ENCODE results near the gene BEGAIN. TPM values are rescaled to one million over a fixed set of nuclear protein-coding genes. Genes with fewer than 3 reads are reported as not detected.
"Not testable (repeated sequence)": the region's sequence is repeated elsewhere in the genome, so short reads cannot be mapped to it uniquely, and the experiment has no call there.

Gene BEGAIN
- total RNA-seq, 4 donors from 2014 or later: 0.22 to 1.3 (median 0.50) TPM; not detected in 1

GRCh38 chr14:100524933-100525243 lies 62.3 kb downstream of the BEGAIN start:
- no peak for DNase-seq
- Histone ChIP-seq H3K4me1 (no peaks in the 10 kb centered on the region), H3K4me3 (replicated peaks in 1 of 3) (no peak overlapping the region), H3K27me3 (no peaks in the 10 kb centered on the region), H3K9me3 (no peaks in the 10 kb centered on the region), H3K36me3 (peaks cover 9 to 11% of the 10 kb centered on the region in 2 donors), H3K27ac (no peak overlapping the region)
- intact Hi-C loops (cut with DNase I): no loop called here
- TF ChIP-seq POLR2A (IDR thresholded peaks at IDR 0.05): no peak
- peak in 2 of 6 experiments; percentile 9 to 12 for TF ChIP-seq CTCF (IDR thresholded peaks at IDR 0.05)
- 55 to 66% methylated on average over 8 of the region's 8 CpGs for WGBS, 2 donors

- TF ChIP-seq CTCF (IDR thresholded peaks at IDR 0.05) (no peak), POLR2A (IDR thresholded peaks at IDR 0.05) (no peak)
- H3K36me3 ChIP-seq: peaks cover 7 to 11% of the 10 kb centered on the region in 2 donors
- no peak overlapping the region for H3K4me3 ChIP-seq (replicated peaks in 1 of 3)
- intact Hi-C loops (cut with DNase I): no loop called here
- H3K27ac ChIP-seq: no peak overlapping the region
- DNase-seq: no peak
- 87 to 92% methylated on average over 12 of the region's 12 CpGs for WGBS, 2 donors
- no peaks in the 10 kb centered on the region for H3K4me1 ChIP-seq
- no peaks in the 10 kb centered on the region for H3K9me3 ChIP-seq
- no peaks in the 10 kb centered on the region for H3K27me3 ChIP-seq
These were observed 62.8 kb downstream of the BEGAIN start for GRCh38 chr14:100524233-100524932.

GRCh38 chr14:100523843-100524169 lies 63.4 kb downstream of the BEGAIN start:
- intact Hi-C loops (cut with DNase I): no loop called here
- TF ChIP-seq POLR2A (IDR thresholded peaks at IDR 0.05): no peak
- no peak for TF ChIP-seq CTCF (IDR thresholded peaks at IDR 0.05)
- Histone ChIP-seq H3K27me3 (no peaks in the 10 kb centered on the region), H3K36me3 (peaks cover 7 to 11% of the 10 kb centered on the region in 2 donors), H3K9me3 (no peaks in the 10 kb centered on the region), H3K27ac (no peak overlapping the region), H3K4me3 (replicated peaks in 1 of 3) (no peak overlapping the region), H3K4me1 (no peaks in the 10 kb centered on the region)
- WGBS, 2 donors: 91 to 97% methylated on average over 8 of the region's 8 CpGs
- no peak for DNase-seq

GRCh38 chr14:100523131-100523842 lies 63.9 kb downstream of the BEGAIN start:
- TF ChIP-seq POLR2A (IDR thresholded peaks at IDR 0.05) (no peak), CTCF (IDR thresholded peaks at IDR 0.05) (no peak)
- no peak for DNase-seq
- 87 to 92% methylated on average over 11 to 13 of the region's 13 CpGs for WGBS, 2 donors
- no peaks in the 10 kb centered on the region for H3K9me3 ChIP-seq
- intact Hi-C loops (cut with DNase I): no loop called here
- H3K4me1 ChIP-seq: no peaks in the 10 kb centered on the region
- H3K27ac ChIP-seq: no peak overlapping the region
- no peaks in the 10 kb centered on the region for H3K27me3 ChIP-seq
- no peak overlapping the region for H3K4me3 ChIP-seq (replicated peaks in 1 of 3)
- peaks cover 7 to 11% of the 10 kb centered on the region in 2 donors for H3K36me3 ChIP-seq

GRCh38 chr14:100522616-100523099 lies 64.6 kb downstream of the BEGAIN start:
- Histone ChIP-seq H3K4me3 (replicated peaks in 1 of 3) (no peak overlapping the region), H3K36me3 (peaks cover 7 to 11% of the 10 kb centered on the region in 2 donors), H3K9me3 (no peaks in the 10 kb centered on the region), H3K27ac (no peak overlapping the region), H3K27me3 (no peaks in the 10 kb centered on the region), H3K4me1 (no peaks in the 10 kb centered on the region)
- TF ChIP-seq CTCF (IDR thresholded peaks at IDR 0.05) (no peak), POLR2A (IDR thresholded peaks at IDR 0.05) (no peak)
- intact Hi-C loops (cut with DNase I): no loop called here
- 55 to 56% methylated on average over 5 to 6 of the region's 6 CpGs for WGBS, 2 donors
- DNase-seq: no peak

GRCh38 chr14:100506053-100506452 lies 81.2 kb downstream of the BEGAIN start:
- whole genome bisulfite sequencing, 2 donors: 95 to 96% methylated on average over 3 of the region's 3 CpGs
- intact Hi-C loops (cut with DNase I); H3K27ac ChIP-seq; H3K4me1 ChIP-seq; H3K36me3 ChIP-seq; DNase-seq; H3K27me3 ChIP-seq; H3K9me3 ChIP-seq; H3K4me3 ChIP-seq (replicated peaks in 1 of 3): not testable (repeated sequence)

Data from thyroid gland (tissue), 4 donors.